Upper lobe of left lung (tissue), 6 donors: ENCODE measurements around the gene SF3A2. TPM values are rescaled to one million over a fixed set of nuclear protein-coding genes. Genes with fewer than 3 reads are reported as not detected.

Experiments used
- ATAC-seq, 2 donors: fragments of 200-7000 bp; cut with Tn5 transposase; one replicate each; pipeline ENCODE4 v1.9.1; 2022; ENCODE audit warnings: mild to moderate bottlenecking in 2 of 2, moderate library complexity in 2 of 2; ENCODE audit not compliant: low FRiP score in 2 of 2
- DNase-seq, 2 donors: peaks; one replicate each; pipeline ENCODE4 v3.0.0-alpha.2; 2019 to 2020
- H3K27ac ChIP-seq, 4 donors: fragments of 200-600 bp; sonication (generic); one replicate each; pipeline ENCODE4 v1.5.1; 2016 to 2019
- H3K27me3 ChIP-seq, 4 donors: fragments of 200-600 bp; sonication (generic); one replicate each; pipeline ENCODE4 v1.5.1; 2017 to 2019
- H3K36me3 ChIP-seq, 4 donors: fragments of 200-600 bp; sonication (generic); one replicate each; pipeline ENCODE4 v1.5.1; 2016 to 2019
- H3K4me1 ChIP-seq, 4 donors: fragments of 200-600 bp; sonication (generic); one replicate each; pipeline ENCODE4 v1.5.1; 2018 to 2019
- H3K4me3 ChIP-seq, 4 donors: fragments of 200-600 bp; sonication (generic); one replicate each; pipeline ENCODE4 v1.5.1; 2017 to 2019; ENCODE audit warnings: mild to moderate bottlenecking in 2 of 4, moderate library complexity in 1 of 4
- H3K9me3 ChIP-seq, 4 donors: fragments of 200-600 bp; sonication (generic); one replicate each; pipeline ENCODE4 v1.5.1; 2018 to 2019
- CTCF ChIP-seq, 6 experiments: fragments of 450-650 bp in 4 of 6; fragments of 200-600 bp in 2 of 6; sonication (generic) in 2 of 6; IDR thresholded peaks; one replicate each; pipeline ENCODE4 v1.5.1; 2016 to 2019; ENCODE audit warnings: antibody characterized with exemption in 6 of 6
- EP300 ChIP-seq, 4 donors: sonication (generic); formaldehyde crosslinking; IDR thresholded peaks; one replicate each; pipeline ENCODE4 v1.5.1; 2017; ENCODE audit warnings: antibody characterized with exemption in 4 of 4, control low read depth in 2 of 4
- POLR2A ChIP-seq, 4 donors: fragments of 450-650 bp; IDR thresholded peaks; one replicate each; pipeline ENCODE4 v1.5.1; 2016 to 2017; ENCODE audit warnings: antibody characterized with exemption in 4 of 4, mild to moderate bottlenecking in 2 of 4
- POLR2AphosphoS5 ChIP-seq, 2 donors: sonication (generic); formaldehyde crosslinking; IDR thresholded peaks; one replicate each; pipeline ENCODE4 v1.5.1; 2017; ENCODE audit warnings: antibody characterized with exemption in 2 of 2
- WGBS, 2 donors: methylation state at CpG; one replicate each; pipeline ENCODE4 v1.1.5; 2017 to 2018; 5-methylcytosine and 5-hydroxymethylcytosine counted together
- total RNA-seq, 6 donors: library from RNA; depleted of rRNA in 4 of 6; stranded (reverse); fragments of >200 nt in 4 of 6; gene quantifications; one replicate each; pipeline versions ENCODE4 v1.1.0 to v1.2.1, GENCODE V29; 2016 to 2021
- donor health status: DM: no; HTN: no; CAD: no; lungs with moderate emphysema.
- donor health status: DM: no; HTN: yes; CAD: no; lungs with severe emphysema.

SF3A2 gene
- total RNA-seq, 6 donors from 2014 or later: 39.8 to 104 (median 70.7) TPM

- Histone ChIP-seq H3K9me3 (no peaks in the 10 kb centered on the region), H3K4me3 (no peak overlapping the region), H3K27me3 (no peaks in the 10 kb centered on the region), H3K4me1 (peaks cover 9 to 24% (median 18%) of the 10 kb centered on the region in 4 donors), H3K36me3 (no peaks in the 10 kb centered on the region), H3K27ac (peak overlapping the region in 1 of 4 donors; percentile 84)
- no peak for TF ChIP-seq CTCF (IDR thresholded peaks at IDR 0.05)
- no peak for TF ChIP-seq EP300 (IDR thresholded peaks at IDR 0.05)
- TF ChIP-seq POLR2AphosphoS5 (IDR thresholded peaks at IDR 0.05): no peak
- no peak for TF ChIP-seq POLR2A (IDR thresholded peaks at IDR 0.05)
- ATAC-seq: no peak
- no peak for DNase-seq
- WGBS, 2 donors: 92 to 94% methylated on average over 7 to 8 of the region's 8 CpGs
Measured at GRCh38 chr19:2283835-2284507, 47.3 kb downstream of the SF3A2 start.

GRCh38 chr19:2286402-2287140 is 49.9 kb downstream of the SF3A2 start:
- Histone ChIP-seq H3K27ac (no peak overlapping the region), H3K36me3 (no peaks in the 10 kb centered on the region), H3K27me3 (peaks cover 0 to 26% (median 19%) of the 10 kb centered on the region in 4 donors), H3K9me3 (no peaks in the 10 kb centered on the region), H3K4me1 (peaks cover 27 to 43% (median 42%) of the 10 kb centered on the region in 4 donors), H3K4me3 (no peak overlapping the region)
- ATAC-seq (no peak), DNase-seq (no peak)
- 87% methylated on average over 11 to 20 of the region's 20 CpGs for WGBS, 2 donors
- TF ChIP-seq POLR2AphosphoS5 (IDR thresholded peaks at IDR 0.05): no peak
- TF ChIP-seq CTCF (IDR thresholded peaks at IDR 0.05): no peak
- TF ChIP-seq EP300 (IDR thresholded peaks at IDR 0.05): no peak

GRCh38 chr19:2287585-2288337 is 51.1 kb downstream of the SF3A2 start:
- Histone ChIP-seq H3K27me3 (peaks cover 0 to 30% (median 22%) of the 10 kb centered on the region in 4 donors), H3K9me3 (no peaks in the 10 kb centered on the region), H3K4me3 (no peak overlapping the region), H3K36me3 (no peaks in the 10 kb centered on the region), H3K4me1 (peaks cover 22 to 36% (median 33%) of the 10 kb centered on the region in 4 donors), H3K27ac (peak overlapping the region; percentile 86 to 87 (median 87))
- TF ChIP-seq POLR2A (IDR thresholded peaks at IDR 0.05) (no peak), CTCF (IDR thresholded peaks at IDR 0.05) (no peak), POLR2AphosphoS5 (IDR thresholded peaks at IDR 0.05) (no peak), EP300 (IDR thresholded peaks at IDR 0.05) (no peak)
- ATAC-seq: no peak
- 67 to 69% methylated on average over 6 to 13 of the region's 13 CpGs for WGBS, 2 donors
- DNase-seq: no peak

GRCh38 chr19:2288338-2288817 is 51.8 kb downstream of the SF3A2 start:
- ATAC-seq (no peak), DNase-seq (no peak)
- no peak overlapping the region for H3K4me3 ChIP-seq
- H3K27ac ChIP-seq: peak overlapping the region; percentile 86 to 87 (median 87)
- 89% methylated on average over 14 to 15 of the region's 17 CpGs for WGBS, 2 donors
- peaks cover 0 to 30% (median 22%) of the 10 kb centered on the region in 4 donors for H3K27me3 ChIP-seq
- no peaks in the 10 kb centered on the region for H3K9me3 ChIP-seq
- peaks cover 22 to 33% (median 31%) of the 10 kb centered on the region in 4 donors for H3K4me1 ChIP-seq
- no peaks in the 10 kb centered on the region for H3K36me3 ChIP-seq
- TF ChIP-seq EP300 (IDR thresholded peaks at IDR 0.05) (no peak), POLR2AphosphoS5 (IDR thresholded peaks at IDR 0.05) (no peak), CTCF (IDR thresholded peaks at IDR 0.05) (no peak), POLR2A (IDR thresholded peaks at IDR 0.05) (no peak)
